HCT116 (cell line): ENCODE measurements around the gene NFATC3. TPM values are rescaled to one million over a fixed set of nuclear protein-coding genes. Genes with fewer than 3 reads are reported as not detected.

ENCODE experiments used
- ATAC-seq: fragments of 200-7000 bp; cut with Tn5 transposase; 2 replicates; pipeline ENCODE4 v1.9.1; 2020; ENCODE audit warnings: mild to moderate bottlenecking, moderate library complexity
- BruUV-seq: library from RNA; stranded (reverse); fragments of 400-500 nt; replicated peaks from 2 replicates; lab custom pipeline; 2021; lab: Mats Ljungman, UMichigan
- CTCF ChIA-PET: fragments of 300-600 bp; sonication (Branson Sonifier 250); formaldehyde crosslinking; loops from one replicate; lab custom pipeline; 2021; ENCODE audit warnings: antibody characterized with exemption; lab: Charles Lee
- POLR2A ChIA-PET: fragments of 300-600, 350-600 bp; sonication (Branson Sonifier 250); formaldehyde crosslinking; loops from one replicate; lab custom pipeline; 2021; ENCODE audit warnings: antibody characterized with exemption; lab: Charles Lee
- RAD21 ChIA-PET, 2 experiments: fragments of 300-600 bp; sonication (Branson Sonifier 250); formaldehyde crosslinking; loops; one replicate each; lab custom pipeline; 2023; ENCODE audit warnings: low total read pairs in 2 of 2; ENCODE audit not compliant: uncharacterized antibody in 2 of 2, unreplicated experiment in 2 of 2, low non-redundant PET in 1 of 2; lab: Charles Lee
- DNase-seq: peaks from one replicate; pipeline ENCODE4 v3.0.0-alpha.2; 2010; ENCODE audit warnings: low read depth, low spot score
- H2AFZ ChIP-seq: fragments of 200-600 bp; shearing (Covaris generic), sonication (generic); 2 replicates; pipeline ENCODE4 v1.6.1; 2017; ENCODE audit warnings: low read depth, mixed run types, mixed read lengths, antibody characterized with exemption, low read length; ENCODE audit not compliant: poor library complexity, severe bottlenecking
- H3K27ac ChIP-seq: 2 replicates; pipeline ENCODE4 v1.5.1; 2012; ENCODE audit warnings: low read depth, low read length
- H3K27me3 ChIP-seq: fragments of 200-600 bp; sonication (generic); 2 replicates; pipeline ENCODE4 v1.6.1; 2016; ENCODE audit warnings: mixed run types, low read length, mixed read lengths; ENCODE audit not compliant: insufficient read depth
- H3K36me3 ChIP-seq, 2 experiments: fragments of 200-500 bp in 1 of 2; fragments of 200-600 bp in 1 of 2; sonication (Bioruptor generic) in 1 of 2; sonication (generic) in 1 of 2; 2 replicates each; pipeline versions ENCODE4 v1.5.1 to v1.6.1; 2014 to 2016; ENCODE audit warnings: low read length in 2 of 2, inconsistent platforms in 1 of 2, mixed read lengths in 1 of 2, mixed run types in 1 of 2; ENCODE audit not compliant: insufficient read depth in 2 of 2, control insufficient read depth in 1 of 2
- H3K4me1 ChIP-seq, 2 experiments: fragments of 200-600 bp in 1 of 2; sonication (generic) in 1 of 2; 2 replicates each; pipeline versions ENCODE4 v1.5.1 to v1.6.1; 2012 to 2017; ENCODE audit warnings: low read length in 2 of 2, inconsistent platforms in 1 of 2, mild to moderate bottlenecking in 1 of 2, mixed read lengths in 1 of 2, mixed run types in 1 of 2, moderate library complexity in 1 of 2; ENCODE audit not compliant: insufficient read depth in 2 of 2, control insufficient read depth in 1 of 2
- H3K4me2 ChIP-seq: fragments of 200-600 bp; sonication (generic); 2 replicates; pipeline ENCODE4 v1.6.1; 2017; ENCODE audit warnings: mixed run types, low read length, mixed read lengths
- H3K4me3 ChIP-seq, 2 experiments: fragments of 200-600 bp in 1 of 2; sonication (generic) in 1 of 2; replicated peaks in 1 of 2; 2 replicates each; pipeline ENCODE4 v1.5.1; 2011 to 2016; ENCODE audit warnings: low read length in 2 of 2, control low read depth in 1 of 2, low read depth in 1 of 2, mild to moderate bottlenecking in 1 of 2, mixed read lengths in 1 of 2, mixed run types in 1 of 2
- H3K79me2 ChIP-seq: fragments of 200-600 bp; sonication (generic); 2 replicates; pipeline ENCODE4 v1.6.1; 2017; ENCODE audit warnings: mild to moderate bottlenecking, mixed run types, low read length, moderate library complexity, mixed read lengths; ENCODE audit not compliant: insufficient read depth
- H3K9ac ChIP-seq: fragments of 200-600 bp; sonication (generic); 2 replicates; pipeline ENCODE4 v1.6.1; 2016; ENCODE audit warnings: low read length, mixed read lengths
- H3K9me2 ChIP-seq: fragments of 200-600 bp; sonication (generic), shearing (Covaris generic); 2 replicates; pipeline ENCODE4 v1.6.1; 2017; ENCODE audit warnings: mixed run types, mild to moderate bottlenecking, moderate library complexity; ENCODE audit not compliant: insufficient read depth
- H3K9me3 ChIP-seq, 2 experiments: fragments of 200-500 bp in 1 of 2; fragments of 200-600 bp in 1 of 2; sonication (Bioruptor generic) in 1 of 2; sonication (generic) in 1 of 2; 2 replicates each; pipeline ENCODE4 v1.6.1; 2014 to 2017; ENCODE audit warnings: low read length in 2 of 2, mixed read lengths in 2 of 2, inconsistent platforms in 1 of 2, low read depth in 1 of 2, mild to moderate bottlenecking in 1 of 2, mixed run types in 1 of 2, moderate library complexity in 1 of 2; ENCODE audit not compliant: control insufficient read depth in 1 of 2, insufficient read depth in 1 of 2
- H4K20me1 ChIP-seq: fragments of 200-600 bp; sonication (generic), shearing (Covaris generic); 2 replicates; pipeline ENCODE4 v1.6.1; 2017; ENCODE audit warnings: mixed run types, mild to moderate bottlenecking, moderate library complexity; ENCODE audit not compliant: insufficient read depth
- CEBPB ChIP-seq: IDR thresholded peaks from 2 replicates; pipeline ENCODE4 v1.6.1; 2012; ENCODE audit warnings: low read depth
- EZH2 ChIP-seq: fragments of 200-600 bp; sonication (generic); IDR thresholded peaks from 2 replicates; pipeline ENCODE4 v1.6.1; 2017; ENCODE audit warnings: antibody characterized with exemption, mixed run types
- EZH2phosphoT487 ChIP-seq: fragments of 200-600 bp; IDR thresholded peaks from 2 replicates; pipeline ENCODE4 v1.6.1; 2018; ENCODE audit warnings: antibody characterized with exemption, borderline replicate concordance
- FOSL1 ChIP-seq: IDR thresholded peaks from 2 replicates; pipeline ENCODE4 v1.6.1; 2012; ENCODE audit warnings: low read depth
- POLR2A ChIP-seq: IDR thresholded peaks from 2 replicates; pipeline ENCODE4 v1.7.0; 2011; ENCODE audit warnings: borderline replicate concordance; ENCODE audit not compliant: insufficient read depth, insufficient read length; ENCODE audit errors: extremely low read depth
- RAD21 ChIP-seq: IDR thresholded peaks from 2 replicates; pipeline ENCODE4 v1.6.1; 2012; ENCODE audit warnings: low read depth, mild to moderate bottlenecking
- SRF ChIP-seq: IDR thresholded peaks from 2 replicates; pipeline ENCODE4 v1.6.1; 2012; ENCODE audit warnings: low read depth
- YY1 ChIP-seq: IDR thresholded peaks from 2 replicates; pipeline ENCODE4 v1.6.1; 2011; ENCODE audit warnings: low read length, low read depth, moderate library complexity, mild to moderate bottlenecking; ENCODE audit not compliant: insufficient replicate concordance; ENCODE audit errors: extremely low read depth
- intact Hi-C: fragments of 100-400 bp; cut with micrococcal nuclease; formaldehyde crosslinking; loops from 2 replicates; pipeline ENCODE4 v1.10.0; 2022
- total RNA-seq: library from RNA; stranded (reverse); gene quantifications from one replicate; pipeline ENCODE4 v1.2.1, GENCODE V29; 2021; ENCODE audit not compliant: unreplicated experiment
- TF ChIP-seq, protein P1 (sequence below): IDR thresholded peaks from 2 replicates; pipeline ENCODE4 v1.6.1; 2012

NFATC3 gene
- total RNA-seq, 1 experiment from 2014 or later, result 25.6 TPM

DNA sequence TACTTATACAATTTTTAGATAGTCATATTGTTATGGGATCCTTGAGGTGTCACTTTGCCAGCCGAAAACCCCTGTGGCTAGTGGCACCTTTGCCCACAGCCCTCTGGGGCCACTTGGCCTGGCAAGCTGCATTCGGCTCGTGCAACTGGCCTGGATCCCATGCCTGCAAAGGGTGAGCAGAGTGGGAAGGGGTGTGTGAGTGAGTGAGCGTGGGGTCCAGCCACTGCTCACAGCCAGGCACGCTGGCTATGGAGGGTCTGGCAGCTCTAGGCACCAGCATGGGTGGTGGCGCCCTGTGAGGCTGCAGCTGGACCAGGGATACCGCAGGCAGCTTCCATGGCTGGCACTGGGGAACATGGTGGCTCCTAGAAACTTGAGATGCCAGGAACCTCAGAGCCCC, 101.7 kb downstream of the NFATC3 start:
- RAD21 ChIA-PET, result no interaction called here
- Histone ChIP-seq H4K20me1 (no peaks in the 10 kb centered on the region), H3K9me3 (no peaks in the 10 kb centered on the region; a peak in 1 of 4 replicates), H2AFZ (no peak overlapping the region), H3K4me1 (no peaks in the 10 kb centered on the region), H3K79me2 (no peaks in the 10 kb centered on the region), H3K4me3 (no peak overlapping the region), H3K36me3 (peaks cover 10 to 19% of the 10 kb centered on the region in 2 experiments; a peak in 2 of 4 replicates), H3K9ac (no peak overlapping the region), H3K4me2 (no peak overlapping the region), H3K27ac (no peak overlapping the region), H3K9me2 (no peaks in the 10 kb centered on the region), H3K27me3 (no peaks in the 10 kb centered on the region)
- CTCF ChIA-PET, result no interaction called here
- no peak for DNase-seq
- no peak for ATAC-seq
- POLR2A ChIA-PET, result no interaction called here
- TF ChIP-seq RAD21 (no peak), SRF (no peak)
- no TSS peak for BruUV-seq
- intact Hi-C loops, result no loop called here

DNA sequence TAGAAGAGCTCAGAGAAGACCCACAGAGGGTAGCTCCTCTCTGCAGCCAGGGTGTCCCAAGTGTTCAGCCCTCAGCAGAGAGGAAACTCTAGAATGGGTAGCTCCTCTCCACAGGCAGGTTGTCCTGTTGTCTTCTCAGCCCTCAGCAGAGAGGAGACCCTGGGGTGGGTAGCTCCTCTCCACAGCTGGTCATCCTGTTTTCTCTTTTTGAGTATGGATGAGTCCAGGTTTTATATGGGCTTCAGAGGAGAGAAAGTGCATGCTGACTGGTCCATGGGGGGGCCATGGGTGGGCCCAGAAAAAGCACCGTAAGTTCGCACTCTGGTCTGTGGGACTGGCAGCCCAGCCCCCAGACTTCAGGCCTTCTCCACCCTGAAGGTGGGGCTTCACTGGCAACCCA, 102.3 kb downstream of the NFATC3 start:
- ChIA-PET RAD21 (no interaction called here), CTCF (no interaction called here)
- intact Hi-C loops, result no loop called here

More for the DNA sequence above, 102.3 kb downstream of the NFATC3 start:
- BruUV-seq, result no TSS peak
- POLR2A ChIA-PET, result no interaction called here
- Histone ChIP-seq H3K9me2 (no peaks in the 10 kb centered on the region), H3K9ac (no peak overlapping the region), H3K4me3 (no peak overlapping the region), H3K36me3 (peaks cover 10 to 19% of the 10 kb centered on the region in 2 experiments; a peak in 2 of 4 replicates), H2AFZ (no peak overlapping the region), H3K4me2 (no peak overlapping the region), H3K9me3 (no peaks in the 10 kb centered on the region; a peak in 1 of 4 replicates), H4K20me1 (no peaks in the 10 kb centered on the region), H3K4me1 (no peaks in the 10 kb centered on the region), H3K27me3 (no peaks in the 10 kb centered on the region), H3K79me2 (no peaks in the 10 kb centered on the region), H3K27ac (no peak overlapping the region)
- no peak for DNase-seq
- no peak for ATAC-seq
- no peak for TF ChIP-seq EZH2
- TF ChIP-seq POLR2A, result no peak
- no peak for TF ChIP-seq CEBPB
- TF ChIP-seq, protein P1, sequence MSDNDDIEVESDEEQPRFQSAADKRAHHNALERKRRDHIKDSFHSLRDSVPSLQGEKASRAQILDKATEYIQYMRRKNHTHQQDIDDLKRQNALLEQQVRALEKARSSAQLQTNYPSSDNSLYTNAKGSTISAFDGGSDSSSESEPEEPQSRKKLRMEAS, result no peak
- no peak for TF ChIP-seq FOSL1
- TF ChIP-seq EZH2phosphoT487, result no peak
- TF ChIP-seq YY1, result no peak
- no peak for TF ChIP-seq RAD21
- TF ChIP-seq SRF, result no peak
